SW 1271 (cell line): Measurements from ENCODE around the gene CD226.

ENCODE experiments used
- DNase-seq, 2 experiments: peaks; one replicate each; lab custom pipeline; 2025; lab: John Stamatoyannopoulos, UW

CD226 gene

DNA sequence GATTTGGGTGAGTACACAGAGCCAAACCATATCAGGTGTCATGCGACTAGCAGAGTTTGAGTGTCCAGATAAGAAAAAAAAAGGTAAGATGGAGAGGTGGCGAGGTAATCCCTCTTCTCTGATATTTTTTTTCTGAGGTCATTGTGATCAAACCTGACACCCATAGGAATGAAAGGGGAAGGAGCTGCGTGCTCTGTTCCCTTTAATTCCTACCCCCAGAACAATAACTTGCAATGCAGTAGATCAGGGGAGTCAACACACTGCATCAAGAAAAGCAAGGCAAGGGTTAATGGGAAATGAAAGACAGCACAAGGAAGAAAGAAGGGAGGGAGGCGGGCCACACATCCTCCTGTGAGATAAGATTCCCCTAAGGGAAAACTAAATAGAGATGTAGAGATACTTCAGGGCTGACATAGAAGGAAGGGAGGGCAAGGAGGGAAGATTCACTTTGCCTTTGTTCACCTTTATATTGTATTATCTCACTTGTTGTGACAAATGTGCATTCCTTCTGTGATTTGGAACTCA, 132.8 kb downstream of the CD226 start:
- no peak for DNase-seq

DNA sequence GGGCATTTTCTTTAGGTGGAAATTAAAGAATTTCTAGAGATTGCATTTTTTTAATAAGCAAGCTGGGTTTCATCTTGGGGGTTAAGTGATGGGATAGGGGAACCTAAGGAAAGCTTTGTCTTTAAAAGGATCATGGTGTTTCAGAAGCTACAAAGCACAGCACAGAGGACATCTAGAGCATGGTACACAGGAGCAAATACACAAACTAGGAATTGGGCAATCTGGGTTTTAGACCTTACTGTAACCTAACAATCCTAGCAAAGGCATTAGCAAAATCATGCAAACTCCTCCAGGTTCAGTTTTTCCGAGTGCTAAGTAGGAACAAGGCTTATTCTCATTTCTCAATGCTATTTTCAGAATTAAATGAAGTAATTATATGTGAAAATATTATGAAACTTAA, 134.1 kb downstream of the CD226 start:
- DNase-seq: no peak

DNA sequence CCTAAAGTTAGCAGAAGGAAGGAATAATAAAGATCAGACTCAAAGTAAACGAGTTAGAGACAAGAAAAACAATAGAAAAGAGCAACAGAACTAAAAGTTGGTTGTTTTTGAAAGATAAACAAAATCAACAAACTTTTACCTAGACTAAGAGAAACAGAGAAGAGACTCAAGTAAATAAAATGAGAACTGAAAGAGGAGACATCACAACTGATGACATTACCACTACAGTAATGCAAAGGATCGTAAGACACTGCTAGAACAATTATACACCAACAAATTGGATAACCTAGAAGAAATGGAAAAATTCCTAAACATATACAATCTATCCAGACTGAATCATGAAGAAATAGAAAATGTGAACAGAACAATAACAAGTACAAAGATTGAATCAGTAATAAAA, 139.3 kb downstream of the CD226 start:
- no peak for DNase-seq

DNA sequence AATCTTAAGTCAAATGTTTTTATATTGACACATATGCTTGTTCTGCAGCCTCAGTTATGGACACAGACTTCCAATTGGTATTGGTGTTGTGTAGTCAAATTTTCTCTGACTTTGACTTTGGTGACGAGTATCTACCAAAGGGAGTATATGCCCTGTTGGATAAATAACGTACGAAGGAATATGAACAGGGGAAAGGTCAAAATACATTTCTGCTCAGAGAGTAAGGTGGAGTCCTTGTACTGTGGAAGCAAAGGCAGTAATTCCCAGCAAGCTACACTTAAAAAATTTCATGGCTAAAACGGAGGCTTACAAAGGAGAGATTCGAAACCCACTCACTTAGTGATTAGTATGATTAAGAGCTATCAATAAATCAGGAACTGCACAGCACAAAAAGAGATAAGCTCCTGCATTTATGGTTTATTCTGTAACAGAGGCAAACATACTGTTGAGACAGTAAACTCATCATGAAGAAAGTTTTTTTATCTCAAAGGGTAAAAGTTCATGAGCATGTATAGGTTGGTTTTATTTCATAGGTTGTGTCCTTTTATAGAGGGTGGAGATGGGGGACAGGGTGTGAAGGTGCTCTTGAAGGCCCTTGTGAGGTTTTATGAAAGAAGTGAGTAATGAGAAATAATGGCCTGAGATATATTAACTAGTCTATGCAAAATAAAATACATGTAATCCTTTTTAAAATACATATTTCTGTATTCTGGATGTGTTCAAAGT, 142.7 kb downstream of the CD226 start:
- no peak for DNase-seq
